Ramos (cell line): ENCODE measurements around the gene PHOX2B.
"Not testable (repeated sequence)": the region's sequence is repeated elsewhere in the genome, so short reads cannot be mapped to it uniquely, and the experiment has no call there.

ENCODE experiments used
- in situ Hi-C: fragments of 300-500 bp; cut with MboI; formaldehyde crosslinking; loops from one replicate; pipeline ENCODE4 v1.14.3; 2022; ENCODE audit warnings: low sequenced_read_pairs; ENCODE audit not compliant: unreplicated experiment

PHOX2B gene

DNA sequence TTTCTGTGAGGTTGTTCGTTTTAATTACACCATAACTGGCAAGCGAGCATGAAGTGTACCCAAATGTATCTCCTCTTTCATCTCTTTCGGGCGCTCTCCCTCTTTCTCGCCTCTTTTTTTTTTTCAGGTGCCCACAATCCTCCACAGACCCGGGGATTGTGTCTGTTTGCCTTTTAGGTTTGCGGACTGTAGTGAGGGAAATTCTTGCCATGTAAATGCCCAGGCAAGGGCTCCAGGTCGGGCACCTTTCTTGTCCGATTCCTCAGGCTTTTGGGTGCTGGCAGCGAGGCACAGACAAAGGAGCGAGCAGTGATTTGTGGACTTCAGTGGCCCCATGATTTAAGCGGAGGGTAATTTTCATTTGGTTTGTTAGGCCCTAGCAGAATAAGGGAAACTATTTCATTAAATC, 1.1 kb upstream of the PHOX2B start:
- in situ Hi-C loops, result no loop called here

GRCh38 chr4:41748074-41748570, 403 bp downstream of the PHOX2B start:
- in situ Hi-C loops, result no loop called here

- in situ Hi-C loops, result no loop called here
Measured at GRCh38 chr4:41747230-41748055, 1.1 kb downstream of the PHOX2B start.

GRCh38 chr4:41746440-41747229, 1.9 kb downstream of the PHOX2B start:
- in situ Hi-C loops, result no loop called here

DNA sequence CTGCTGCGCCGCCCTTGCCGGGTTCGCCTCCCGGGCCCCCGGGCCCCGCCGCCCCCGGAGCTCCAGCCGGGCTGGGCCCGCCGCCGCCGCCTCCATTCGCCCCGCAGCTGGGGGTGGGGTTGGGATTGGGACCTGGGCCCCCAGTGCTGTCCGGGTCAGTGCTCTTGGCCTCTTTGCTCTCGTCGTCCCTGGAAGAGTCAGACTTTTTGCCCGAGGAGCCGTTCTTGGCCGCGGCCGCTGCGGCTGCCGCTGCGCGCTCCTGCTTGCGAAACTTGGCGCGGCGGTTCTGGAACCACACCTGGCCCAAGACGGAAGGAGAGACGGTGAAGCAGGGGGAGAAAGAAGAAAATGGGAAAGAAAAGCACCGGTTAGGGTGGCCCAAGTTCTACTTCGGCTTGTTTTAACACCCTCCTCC, 2.5 kb downstream of the PHOX2B start:
- in situ Hi-C loops, result no loop called here

DNA sequence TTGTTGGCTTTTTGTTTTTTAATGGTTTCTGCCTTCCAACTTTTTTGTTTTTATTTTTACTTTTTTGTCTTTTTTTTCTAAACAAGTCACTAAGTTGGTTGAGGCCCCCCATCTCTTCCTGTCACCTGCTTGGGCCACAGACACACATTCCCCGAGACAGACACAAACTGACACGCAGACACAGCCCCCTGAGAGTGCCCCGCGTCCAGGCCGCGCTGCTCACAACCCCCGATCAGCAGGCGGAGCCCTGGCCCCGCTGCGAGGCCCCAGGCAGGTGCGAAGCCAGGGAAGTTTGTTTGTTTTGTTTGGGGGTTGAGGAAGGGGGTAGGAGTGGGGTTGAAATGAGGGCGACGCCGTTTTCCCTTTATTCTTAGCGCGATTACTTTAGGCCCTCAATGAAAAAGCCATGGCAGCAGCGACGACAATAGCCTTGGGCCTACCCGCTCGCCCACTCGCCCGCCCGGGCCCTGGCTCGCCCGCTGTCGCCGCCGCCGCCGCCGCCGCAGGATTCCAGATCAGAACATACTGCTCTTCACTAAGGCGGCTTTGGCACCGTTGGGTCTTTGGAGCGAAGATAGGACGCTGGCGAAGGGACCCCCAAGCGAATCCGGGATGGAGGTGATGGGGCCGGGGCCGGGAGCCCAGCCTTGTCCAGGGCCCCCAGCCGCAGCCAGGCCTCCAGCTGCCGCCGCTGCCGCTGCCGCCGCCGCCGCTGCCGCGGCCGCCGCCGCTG, 3.1 kb downstream of the PHOX2B start:
- in situ Hi-C loops, result no loop called here

DNA sequence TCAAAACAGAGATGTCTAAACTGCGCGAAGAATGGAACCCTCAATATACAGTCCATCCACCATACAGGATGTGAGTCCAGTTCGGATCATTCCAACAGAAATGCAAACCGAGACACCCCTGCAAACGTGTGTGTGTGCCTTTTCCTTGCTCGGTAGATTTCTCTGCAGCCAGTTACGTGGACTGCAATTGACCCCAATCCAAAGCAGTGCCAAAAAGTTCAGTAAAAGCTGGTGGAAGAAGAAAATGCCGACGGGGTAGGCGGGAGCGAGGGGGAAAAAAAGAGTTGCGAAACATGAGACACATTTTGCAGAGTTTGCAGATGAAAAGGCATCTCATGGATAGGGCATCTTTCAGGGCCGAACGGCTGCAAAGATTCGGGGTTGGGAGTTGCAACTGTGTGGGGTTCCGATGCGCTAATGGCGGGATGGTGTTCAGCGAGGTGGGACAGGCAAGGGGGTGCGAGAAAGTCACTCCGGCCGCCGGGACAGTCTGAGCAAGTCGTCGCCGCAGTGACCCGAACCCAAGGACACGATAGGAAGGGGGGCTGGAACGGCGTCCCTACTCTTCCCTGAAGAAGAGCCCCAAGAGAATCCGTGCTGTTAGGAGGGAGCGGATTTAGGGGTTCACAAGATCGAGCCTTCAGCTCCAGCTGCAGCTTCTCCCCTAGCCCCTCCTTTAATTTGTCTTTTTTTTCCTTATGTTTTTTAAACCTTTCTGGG, 3.8 kb downstream of the PHOX2B start:
- in situ Hi-C loops, result no loop called here

DNA sequence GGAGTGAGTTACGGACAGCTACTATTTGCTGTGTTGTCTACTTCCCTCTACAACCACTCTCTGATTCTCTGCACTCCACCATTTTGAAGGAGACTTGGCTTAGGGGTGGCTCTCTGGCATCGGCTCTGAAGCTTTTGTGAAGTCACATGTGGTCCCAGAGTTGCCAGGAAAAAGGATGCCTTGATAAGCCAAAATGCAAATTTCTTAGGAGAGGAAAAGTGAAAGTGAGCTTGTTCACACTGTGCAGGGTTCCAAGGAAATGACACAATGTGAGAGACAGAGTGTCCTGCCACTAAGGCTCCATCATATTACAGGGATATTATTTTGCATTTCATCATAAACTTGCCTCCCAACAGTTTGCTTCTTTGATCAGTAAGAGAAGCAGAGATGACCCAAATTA, 7.2 kb downstream of the PHOX2B start:
- in situ Hi-C loops, result no loop called here

DNA sequence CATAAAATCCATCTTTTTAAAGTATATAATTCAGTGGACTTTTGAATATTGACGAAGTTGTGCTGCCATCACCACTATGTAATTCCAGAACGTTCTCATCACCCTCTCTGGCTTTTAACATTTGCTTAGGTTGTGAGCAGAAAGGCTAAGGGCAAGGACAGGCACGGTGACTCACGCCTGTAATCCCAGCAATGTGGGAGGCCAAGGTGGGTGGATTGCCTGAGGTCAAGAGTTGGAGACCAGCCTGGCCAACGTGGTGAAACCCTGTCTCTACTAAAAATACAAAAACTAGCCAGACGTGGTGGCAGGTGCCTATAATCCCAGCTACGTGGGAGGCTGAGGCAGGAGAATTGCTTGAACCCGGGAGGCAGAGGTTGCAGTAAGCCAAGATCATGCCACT, 11.0 kb downstream of the PHOX2B start:
- in situ Hi-C loops, result not testable (repeated sequence)

DNA sequence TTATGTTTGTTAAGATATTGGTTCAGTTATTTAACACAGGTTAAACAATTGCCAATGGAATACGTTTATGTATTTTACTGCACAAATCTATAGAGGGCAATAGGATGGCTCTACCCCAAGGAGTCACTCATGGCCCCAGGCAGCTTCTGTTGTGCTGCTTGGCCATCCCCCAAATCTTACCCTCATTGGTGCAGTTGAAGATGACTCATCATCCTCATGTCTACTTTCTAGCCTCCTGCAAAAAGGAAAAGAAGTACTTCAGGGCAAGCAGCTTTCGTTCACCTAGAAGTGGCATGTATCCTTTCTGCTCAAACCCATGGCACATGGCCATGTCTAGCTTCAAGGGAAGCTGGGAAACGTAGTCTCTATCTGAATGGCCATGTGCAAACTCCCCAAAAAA, 14.2 kb downstream of the PHOX2B start:
- in situ Hi-C loops, result no loop called here

DNA sequence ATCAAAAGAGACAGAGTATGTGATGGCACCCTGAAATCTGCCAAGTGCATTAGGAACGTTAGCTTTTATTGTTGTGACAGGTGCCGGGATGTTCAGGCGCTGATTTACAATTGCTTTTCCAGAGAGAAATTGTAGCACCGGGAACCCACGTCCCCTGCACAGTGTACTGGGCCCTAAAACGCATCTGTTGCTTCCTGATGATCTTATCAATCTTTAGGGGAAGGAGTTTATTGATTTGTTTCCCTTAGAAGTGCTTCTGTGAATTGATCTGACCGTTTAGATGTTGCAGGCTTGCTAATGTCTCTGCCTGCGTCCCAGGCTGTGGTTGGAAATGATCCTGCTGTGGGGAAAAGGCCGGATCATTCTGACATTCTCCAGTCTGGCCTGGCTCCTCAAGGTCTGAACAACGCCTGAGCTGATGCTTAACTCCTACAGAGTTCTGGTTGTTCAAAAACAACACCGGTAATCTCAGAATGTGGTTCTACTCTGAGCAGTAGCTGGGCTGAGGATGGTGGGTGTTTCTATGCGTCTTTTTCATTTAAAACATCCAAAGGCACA, 16.9 kb downstream of the PHOX2B start:
- in situ Hi-C loops, result no loop called here

GRCh38 chr4:41728573-41728913, 20.0 kb downstream of the PHOX2B start:
- in situ Hi-C loops, result no loop called here

GRCh38 chr4:41727861-41728572, 20.5 kb downstream of the PHOX2B start:
- in situ Hi-C loops, result no loop called here

DNA sequence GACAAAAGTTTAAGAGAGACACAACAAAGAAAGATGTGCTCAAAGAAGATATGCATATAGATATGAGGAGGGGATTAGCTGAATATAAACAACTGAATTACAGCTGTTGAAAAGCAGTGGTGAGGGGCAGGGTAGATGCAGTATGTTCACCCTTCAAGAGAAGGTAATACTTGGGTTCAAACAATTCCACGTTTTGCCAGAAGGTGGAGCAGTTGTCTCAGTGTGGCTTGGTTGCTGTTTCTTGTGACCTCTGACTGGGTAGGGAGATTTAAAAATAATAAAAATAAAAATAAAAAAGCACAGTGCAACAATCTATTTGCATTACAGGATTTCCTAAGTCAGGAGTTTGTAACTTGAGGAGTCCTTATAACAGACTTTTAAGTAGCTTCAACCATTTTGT, 23.3 kb downstream of the PHOX2B start:
- in situ Hi-C loops, result no loop called here

- in situ Hi-C loops, result no loop called here
Measured at GRCh38 chr4:41723286-41723685, 25.2 kb downstream of the PHOX2B start.

DNA sequence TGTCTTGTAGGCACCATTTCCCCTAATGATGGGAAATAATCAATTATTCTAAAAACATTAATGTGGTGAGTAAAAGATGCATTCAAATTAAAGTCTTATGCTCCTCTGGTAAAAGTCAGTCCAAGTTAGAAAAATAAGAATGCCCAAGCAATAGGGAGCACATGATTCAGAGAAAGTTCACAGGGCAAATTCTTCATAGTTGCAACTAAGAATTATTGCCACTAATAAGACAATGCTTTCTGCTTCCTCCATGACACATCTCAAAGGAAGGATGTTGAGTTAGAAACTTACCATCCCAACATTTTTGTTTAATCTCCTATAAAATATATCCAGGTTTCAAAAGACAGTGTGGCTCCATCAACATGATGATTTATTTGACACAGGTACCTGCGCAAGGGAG, 26.3 kb downstream of the PHOX2B start:
- in situ Hi-C loops, result no loop called here

GRCh38 chr4:41719417-41719816, 29.1 kb downstream of the PHOX2B start:
- in situ Hi-C loops, result no loop called here

DNA sequence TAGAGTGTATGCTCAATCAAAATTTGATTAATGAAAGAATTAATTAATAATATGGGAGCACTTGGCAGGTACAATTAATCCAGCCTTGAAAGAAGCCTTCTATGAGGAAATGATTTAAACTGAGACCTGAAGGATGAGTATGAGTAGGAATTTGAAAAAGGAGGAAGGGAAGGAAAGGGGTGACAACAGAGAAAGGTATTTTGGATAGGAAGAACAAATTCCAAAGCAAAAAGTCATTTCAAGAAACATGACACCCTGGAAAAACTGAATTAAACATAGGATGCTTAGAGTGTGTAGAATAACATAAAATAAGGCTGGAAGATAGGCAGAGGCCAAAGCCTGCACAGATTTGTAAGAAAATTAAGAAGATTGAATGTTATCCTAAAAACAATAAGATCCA, 29.6 kb downstream of the PHOX2B start:
- in situ Hi-C loops, result no loop called here

- in situ Hi-C loops, result no loop called here
Measured at GRCh38 chr4:41715155-41715554, 33.4 kb downstream of the PHOX2B start.
